Activated T-cell treated with anti-CD3 and anti-CD28 coated beads, Interleukin-2, amount 50 U/mL, for 4 hours (primary cell): Measurements from ENCODE around the gene ZBTB45. TPM values are rescaled to one million over a fixed set of nuclear protein-coding genes. Genes with fewer than 3 reads are reported as not detected.
"Not testable (repeated sequence)": the region's sequence is repeated elsewhere in the genome, so short reads cannot be mapped to it uniquely, and the experiment has no call there.

ENCODE experiments used
- ATAC-seq, 2 donors: fragments of 200-7000 bp; cut with Tn5 transposase; one replicate each; pipeline ENCODE4 v1.10.0; 2021
- DNase-seq: peaks from one replicate; pipeline ENCODE4 v3.0.0-alpha.2; 2020
- H3K27me3 Mint-ChIP-seq: one replicate; pipeline ENCODE4 v1.8.0; 2021; ENCODE audit warnings: low read depth, mixed read lengths
- H3K36me3 Mint-ChIP-seq: one replicate; pipeline ENCODE4 v1.8.0; 2022; ENCODE audit warnings: mixed read lengths; ENCODE audit not compliant: insufficient read depth
- H3K4me1 Mint-ChIP-seq: one replicate; pipeline ENCODE4 v1.8.0; 2021; ENCODE audit warnings: low read depth, mixed read lengths
- H3K4me3 Mint-ChIP-seq: one replicate; pipeline ENCODE4 v1.8.0; 2021; ENCODE audit warnings: mild to moderate bottlenecking, moderate library complexity, mixed read lengths
- H3K9me3 Mint-ChIP-seq: one replicate; pipeline ENCODE4 v1.8.0; 2021; ENCODE audit warnings: mixed read lengths
- total RNA-seq, 3 donors: library from RNA; stranded (reverse); gene quantifications; one replicate each; pipeline ENCODE4 v1.2.1, GENCODE V29; 2021

ZBTB45 gene
- total RNA-seq, 3 donors from 2014 or later, result 15.4 to 16.7 (median 16.1) TPM

GRCh38 chr19:58549664-58550361 is 30.2 kb upstream of the ZBTB45 start:
- Mint-ChIP-seq H3K4me3 (no peak overlapping the region), H3K9me3 (no peaks in the 10 kb centered on the region), H3K36me3 (peaks cover 63% of the 10 kb centered on the region), H3K27me3 (no peaks in the 10 kb centered on the region), H3K4me1 (peaks cover 36% of the 10 kb centered on the region)
- DNase-seq, result no peak
- no peak for ATAC-seq

- no peak for DNase-seq
- Mint-ChIP-seq H3K4me3 (no peak overlapping the region), H3K27me3 (no peaks in the 10 kb centered on the region), H3K4me1 (peaks cover 32% of the 10 kb centered on the region), H3K9me3 (no peaks in the 10 kb centered on the region), H3K36me3 (peaks cover 60% of the 10 kb centered on the region)
- ATAC-seq, result no peak
Measured at GRCh38 chr19:58548859-58549663, 29.5 kb upstream of the ZBTB45 start.

- peaks cover 28% of the 10 kb centered on the region for H3K4me1 Mint-ChIP-seq
- DNase-seq, result no peak
- H3K9me3 Mint-ChIP-seq, result no peaks in the 10 kb centered on the region
- H3K36me3 Mint-ChIP-seq, result peaks cover 50% of the 10 kb centered on the region
- H3K4me3 Mint-ChIP-seq, result peak overlapping the region; percentile 95
- no peak for ATAC-seq
- H3K27me3 Mint-ChIP-seq, result no peaks in the 10 kb centered on the region
Measured at GRCh38 chr19:58547323-58548312, 28.0 kb upstream of the ZBTB45 start.

GRCh38 chr19:58546019-58546530 is 26.5 kb upstream of the ZBTB45 start:
- Mint-ChIP-seq H3K36me3 (peaks cover 40% of the 10 kb centered on the region), H3K4me1 (peaks cover 26% of the 10 kb centered on the region), H3K9me3 (no peaks in the 10 kb centered on the region), H3K4me3 (peak overlapping the region; percentile 95), H3K27me3 (no peaks in the 10 kb centered on the region)
- DNase-seq (no peak), ATAC-seq (no peak)

GRCh38 chr19:58545286-58546018 is 25.8 kb upstream of the ZBTB45 start:
- ATAC-seq (no peak), DNase-seq (no peak)
- peaks cover 37% of the 10 kb centered on the region for H3K36me3 Mint-ChIP-seq
- peaks cover 26% of the 10 kb centered on the region for H3K4me1 Mint-ChIP-seq
- H3K27me3 Mint-ChIP-seq, result no peaks in the 10 kb centered on the region
- no peaks in the 10 kb centered on the region for H3K9me3 Mint-ChIP-seq
- peak overlapping the region; percentile 95 for H3K4me3 Mint-ChIP-seq

GRCh38 chr19:58544591-58545285 is 25.1 kb upstream of the ZBTB45 start:
- DNase-seq, result peak; percentile 73
- peaks cover 35% of the 10 kb centered on the region for H3K36me3 Mint-ChIP-seq
- H3K4me3 Mint-ChIP-seq, result peak overlapping the region; percentile 95
- peak; percentile 60 to 61 for ATAC-seq
- no peaks in the 10 kb centered on the region for H3K9me3 Mint-ChIP-seq
- H3K4me1 Mint-ChIP-seq, result peaks cover 26% of the 10 kb centered on the region
- H3K27me3 Mint-ChIP-seq, result no peaks in the 10 kb centered on the region

GRCh38 chr19:58543826-58544590 is 24.4 kb upstream of the ZBTB45 start, which contains the start of gene TRIM28:
TRIM28 (plus strand) TSS chr19:58544064; CDS start chr19:58544758, 694 bp downstream.
- Mint-ChIP-seq H3K9me3 (no peaks in the 10 kb centered on the region), H3K36me3 (peaks cover 30% of the 10 kb centered on the region), H3K27me3 (no peaks in the 10 kb centered on the region), H3K4me1 (peaks cover 26% of the 10 kb centered on the region), H3K4me3 (peak within 1 kb of the TSS; percentile 95)
- DNase-seq (peak; percentile 100), ATAC-seq (peak; percentile 91)

GRCh38 chr19:58542641-58543372 is 23.2 kb upstream of the ZBTB45 start:
- H3K9me3 Mint-ChIP-seq, DNase-seq, ATAC-seq, H3K27me3 Mint-ChIP-seq: not testable (repeated sequence)
- H3K4me1 Mint-ChIP-seq, result peaks cover 28% of the 10 kb centered on the region
- peak overlapping the region; percentile 48 for H3K4me3 Mint-ChIP-seq
- peaks cover 24% of the 10 kb centered on the region for H3K36me3 Mint-ChIP-seq

GRCh38 chr19:58539169-58539559 is 19.6 kb upstream of the ZBTB45 start:
- H3K4me1 Mint-ChIP-seq, result peaks cover 10% of the 10 kb centered on the region
- not testable (repeated sequence) for H3K9me3 Mint-ChIP-seq, H3K27me3 Mint-ChIP-seq, ATAC-seq, H3K36me3 Mint-ChIP-seq, DNase-seq, H3K4me3 Mint-ChIP-seq

GRCh38 chr19:58538257-58539168 is 18.9 kb upstream of the ZBTB45 start:
- H3K4me3 Mint-ChIP-seq, result peak overlapping the region; percentile 64
- peak; percentile 86 to 91 for ATAC-seq

More at GRCh38 chr19:58538257-58539168, 18.9 kb upstream of the ZBTB45 start:
- Mint-ChIP-seq H3K9me3 (no peaks in the 10 kb centered on the region), H3K36me3 (no peaks in the 10 kb centered on the region), H3K27me3 (peaks cover 6% of the 10 kb centered on the region), H3K4me1 (peaks cover 5% of the 10 kb centered on the region)
- DNase-seq, result no peak
